ENCODE data around the gene DNAH8.
A peak's percentile ranks its signal among the peaks of the same experiment; 100 is the strongest.

Gene DNAH8

DNA sequence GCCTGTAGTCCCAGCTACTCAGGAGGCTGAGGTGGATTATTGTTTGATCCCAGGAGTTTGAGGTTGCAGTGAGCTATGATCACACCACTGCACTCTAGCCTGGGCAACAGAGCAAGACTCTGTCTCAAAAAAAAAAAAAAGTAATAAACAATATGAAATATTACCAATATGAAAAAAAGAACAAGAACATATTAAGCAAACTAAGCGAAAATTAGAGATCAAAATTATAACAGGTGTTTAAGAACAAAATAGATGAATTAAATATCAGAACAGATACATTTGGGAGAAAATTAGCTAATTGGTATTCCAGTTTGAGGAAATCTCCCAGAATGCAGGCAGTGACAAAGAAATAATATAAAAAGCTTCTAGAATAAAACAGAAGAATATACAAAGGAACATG, 35.4 kb upstream of the DNAH8 start:
- no peak overlapping the region for H3K4me3 ChIP-seq (replicated peaks in 1 of 2; ENCODE audit: low read depth in 2 of 2, low read length in 2 of 2)
- TF ChIP-seq, protein P1, sequence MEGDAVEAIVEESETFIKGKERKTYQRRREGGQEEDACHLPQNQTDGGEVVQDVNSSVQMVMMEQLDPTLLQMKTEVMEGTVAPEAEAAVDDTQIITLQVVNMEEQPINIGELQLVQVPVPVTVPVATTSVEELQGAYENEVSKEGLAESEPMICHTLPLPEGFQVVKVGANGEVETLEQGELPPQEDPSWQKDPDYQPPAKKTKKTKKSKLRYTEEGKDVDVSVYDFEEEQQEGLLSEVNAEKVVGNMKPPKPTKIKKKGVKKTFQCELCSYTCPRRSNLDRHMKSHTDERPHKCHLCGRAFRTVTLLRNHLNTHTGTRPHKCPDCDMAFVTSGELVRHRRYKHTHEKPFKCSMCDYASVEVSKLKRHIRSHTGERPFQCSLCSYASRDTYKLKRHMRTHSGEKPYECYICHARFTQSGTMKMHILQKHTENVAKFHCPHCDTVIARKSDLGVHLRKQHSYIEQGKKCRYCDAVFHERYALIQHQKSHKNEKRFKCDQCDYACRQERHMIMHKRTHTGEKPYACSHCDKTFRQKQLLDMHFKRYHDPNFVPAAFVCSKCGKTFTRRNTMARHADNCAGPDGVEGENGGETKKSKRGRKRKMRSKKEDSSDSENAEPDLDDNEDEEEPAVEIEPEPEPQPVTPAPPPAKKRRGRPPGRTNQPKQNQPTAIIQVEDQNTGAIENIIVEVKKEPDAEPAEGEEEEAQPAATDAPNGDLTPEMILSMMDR (IDR thresholded peaks at IDR 0.05; ENCODE audit: low read depth, low read length): no peak
- no peak for DNase-seq (ENCODE audit: low read depth in 2 of 2)

DNA sequence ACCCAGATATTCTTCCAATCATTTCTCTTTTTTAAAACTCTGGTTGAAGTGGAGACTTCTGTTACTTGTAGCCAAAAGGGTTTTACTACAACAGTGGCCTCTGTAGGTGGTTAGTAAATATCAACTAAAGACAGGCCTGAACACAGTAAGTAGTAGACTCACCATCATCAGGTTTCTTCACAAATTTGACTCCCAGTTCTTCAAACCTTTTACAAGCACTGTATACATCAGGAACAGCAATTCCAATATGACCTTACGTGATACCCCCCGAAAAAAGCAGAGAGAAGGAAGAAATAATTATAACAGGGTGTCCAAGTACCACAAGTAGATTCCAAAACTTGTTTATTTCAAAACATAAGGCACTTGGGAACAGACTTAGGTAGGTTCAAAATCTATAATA, 33.3 kb upstream of the DNAH8 start:
- DNase-seq (ENCODE audit: low read depth in 2 of 2): no peak
- TF ChIP-seq, protein P1 (IDR thresholded peaks at IDR 0.05; ENCODE audit: low read depth, low read length): no peak
- no peak overlapping the region for H3K4me3 ChIP-seq (replicated peaks in 1 of 2; ENCODE audit: low read depth in 2 of 2, low read length in 2 of 2)

DNA sequence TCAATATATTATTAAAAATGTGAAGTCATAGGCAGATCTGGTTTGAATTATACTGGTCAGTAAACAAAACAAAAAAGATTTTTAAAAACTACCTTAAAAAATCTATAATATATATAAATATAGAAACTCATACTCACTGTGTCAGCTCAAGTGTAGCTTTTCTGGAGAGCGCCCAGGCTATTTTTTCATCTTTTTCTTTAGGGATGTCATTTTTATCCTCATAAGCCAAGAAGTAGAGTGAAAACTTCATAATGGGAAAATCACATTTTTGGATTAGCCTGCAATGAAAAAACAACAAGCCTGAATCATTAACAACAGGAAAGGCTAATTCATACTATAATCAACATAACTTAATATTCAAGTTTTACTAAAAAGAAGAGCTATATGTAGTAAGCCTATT, 30.9 kb upstream of the DNAH8 start:
- no peak for DNase-seq (ENCODE audit: low read depth in 2 of 2)
- TF ChIP-seq, protein P1 (IDR thresholded peaks at IDR 0.05; ENCODE audit: low read depth, low read length): no peak

DNA sequence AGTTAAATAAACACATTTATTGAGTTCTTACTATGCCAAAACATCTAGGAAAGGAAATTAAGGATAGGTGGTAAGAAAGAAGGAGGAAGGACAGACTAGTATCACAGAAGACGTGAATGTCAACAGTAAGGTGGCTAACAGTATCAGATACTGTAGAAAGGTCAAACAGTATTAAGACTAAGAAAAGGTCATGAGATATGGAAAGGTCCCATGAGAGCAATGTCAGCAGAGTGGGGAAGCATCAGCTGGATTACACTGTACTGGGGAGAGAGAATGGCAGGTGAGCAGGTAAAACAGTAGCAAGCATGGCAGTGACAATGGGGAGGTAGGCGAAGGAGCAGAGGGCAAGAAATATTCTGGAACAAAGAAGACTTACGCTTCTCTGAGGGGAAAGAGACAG, 30.2 kb upstream of the DNAH8 start:
- no peak overlapping the region for H3K4me3 ChIP-seq (replicated peaks in 1 of 2; ENCODE audit: low read depth in 2 of 2, low read length in 2 of 2)
- TF ChIP-seq, protein P1 (IDR thresholded peaks at IDR 0.05; ENCODE audit: low read depth, low read length): no peak
- no peak for DNase-seq (ENCODE audit: low read depth in 2 of 2)

More for the DNA sequence above, 30.9 kb upstream of the DNAH8 start:
- no peak overlapping the region for H3K4me3 ChIP-seq (replicated peaks in 1 of 2; ENCODE audit: low read depth in 2 of 2, low read length in 2 of 2)

DNA sequence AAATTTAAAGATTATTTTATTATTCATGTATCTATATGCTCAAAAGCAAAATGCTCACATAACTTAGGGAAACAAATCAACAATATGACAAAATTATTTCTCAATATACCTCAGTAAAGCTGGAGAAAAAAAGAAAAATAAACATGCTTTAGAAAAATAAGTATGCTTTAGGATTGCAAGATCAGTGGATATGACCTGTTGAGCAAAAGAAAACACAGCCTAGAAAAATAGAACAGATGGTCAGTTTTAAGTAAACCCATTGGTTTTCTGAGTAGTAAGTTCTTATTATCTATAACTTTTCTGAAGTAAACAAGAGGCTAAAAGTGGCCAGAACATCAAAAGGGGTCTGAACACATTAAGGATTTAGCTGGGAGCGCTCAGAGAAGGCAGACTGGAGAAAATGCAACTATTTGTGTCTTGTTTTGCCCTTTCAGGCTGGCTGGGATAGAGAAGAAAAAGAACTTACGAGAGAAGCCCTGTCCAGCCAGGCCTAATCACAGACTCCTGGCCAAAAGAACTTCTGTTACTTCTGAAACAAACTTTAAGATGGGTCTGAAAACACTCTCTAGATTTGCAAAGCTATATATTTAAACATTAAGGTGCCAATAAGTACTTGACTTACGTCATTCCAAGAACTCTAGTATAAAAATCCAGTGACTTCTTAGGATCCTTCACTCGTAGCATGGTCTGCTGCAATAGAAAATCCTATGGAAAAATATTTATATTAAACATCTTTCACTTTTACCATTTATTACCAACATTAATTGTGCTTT, 28.7 kb upstream of the DNAH8 start:
- TF ChIP-seq, protein P1 (IDR thresholded peaks at IDR 0.05; ENCODE audit: low read depth, low read length): no peak
- no peak overlapping the region for H3K4me3 ChIP-seq (replicated peaks in 1 of 2; ENCODE audit: low read depth in 2 of 2, low read length in 2 of 2)
- DNase-seq (ENCODE audit: low read depth in 2 of 2): peak in 1 of 2 donors; percentile 21

DNA sequence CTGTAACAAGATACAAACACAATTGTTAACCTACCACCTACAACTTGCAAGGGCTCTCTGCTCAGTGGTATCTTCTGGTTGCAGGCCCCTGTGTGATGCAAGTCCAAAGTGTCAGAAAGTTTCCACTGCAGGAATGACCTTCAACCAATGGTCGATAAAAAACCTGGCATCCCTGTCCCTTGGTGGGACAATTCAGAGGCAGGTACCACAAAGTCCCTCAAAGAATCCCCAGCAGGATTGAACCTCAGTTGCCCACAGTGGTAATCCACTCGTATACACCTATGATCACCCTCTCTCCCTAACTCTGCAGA, 28.1 kb upstream of the DNAH8 start:
- no peak for DNase-seq (ENCODE audit: low read depth in 2 of 2)
- no peak overlapping the region for H3K4me3 ChIP-seq (replicated peaks in 1 of 2; ENCODE audit: low read depth in 2 of 2, low read length in 2 of 2)
- TF ChIP-seq, protein P1 (IDR thresholded peaks at IDR 0.05; ENCODE audit: low read depth, low read length): no peak

DNA sequence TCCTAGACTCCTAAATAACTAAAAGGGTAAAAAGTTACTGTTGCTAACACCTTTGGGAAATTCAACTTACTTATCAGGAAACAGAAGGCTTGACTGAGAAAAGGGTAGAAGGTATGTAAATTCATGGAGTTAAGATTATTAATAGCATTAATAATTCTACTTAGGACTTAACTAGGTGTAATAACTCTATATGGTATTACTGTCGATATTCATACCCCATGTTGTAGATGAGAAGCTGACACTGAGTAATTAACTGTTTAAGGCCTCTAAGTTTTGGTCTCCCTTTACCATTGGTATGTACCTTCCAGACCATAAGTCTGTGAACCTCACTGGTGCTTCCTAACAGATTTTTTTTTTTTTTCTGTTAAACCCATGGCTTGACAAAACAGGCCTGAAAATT, 27.6 kb upstream of the DNAH8 start:
- H3K4me3 ChIP-seq (replicated peaks in 1 of 2; ENCODE audit: low read depth in 2 of 2, low read length in 2 of 2): no peak overlapping the region
- TF ChIP-seq, protein P1 (IDR thresholded peaks at IDR 0.05; ENCODE audit: low read depth, low read length): no peak
- DNase-seq (ENCODE audit: low read depth in 2 of 2): no peak

All from cardiac fibroblast (primary cell).